ENCODE data around the gene RHBDD1. TPM values are rescaled to one million over a fixed set of nuclear protein-coding genes. Genes with fewer than 3 reads are reported as not detected.

The RHBDD1 gene
- total RNA-seq, 1 donor from 2014 or later: 27.7 TPM

DNA sequence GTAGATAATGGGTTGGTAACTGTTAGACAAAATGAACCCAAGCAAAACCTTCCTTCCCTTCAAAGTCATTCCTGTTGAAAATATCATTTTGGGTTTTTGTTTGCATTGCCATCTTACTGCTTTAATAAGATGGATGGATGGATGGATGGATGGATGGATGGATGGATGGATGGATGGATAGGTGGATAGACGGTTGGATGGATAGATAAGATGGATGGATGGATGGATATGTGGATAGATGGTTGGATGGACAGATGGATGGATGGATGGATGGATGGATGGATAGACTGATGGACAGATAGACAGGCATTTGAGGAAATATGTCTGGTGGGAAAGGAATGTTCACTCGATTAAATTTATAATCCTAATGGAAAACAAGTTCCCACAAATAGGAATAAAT, 194.9 kb downstream of the RHBDD1 start:
- no peak overlapping the region for H3K4me3 Mint-ChIP-seq (ENCODE audit: unreplicated experiment)
- H3K9me3 Mint-ChIP-seq (ENCODE audit: unreplicated experiment): no peaks in the 10 kb centered on the region
- DNase-seq (ENCODE audit: extremely low spot score, unreplicated experiment): no peak
- TF ChIP-seq, protein P1, sequence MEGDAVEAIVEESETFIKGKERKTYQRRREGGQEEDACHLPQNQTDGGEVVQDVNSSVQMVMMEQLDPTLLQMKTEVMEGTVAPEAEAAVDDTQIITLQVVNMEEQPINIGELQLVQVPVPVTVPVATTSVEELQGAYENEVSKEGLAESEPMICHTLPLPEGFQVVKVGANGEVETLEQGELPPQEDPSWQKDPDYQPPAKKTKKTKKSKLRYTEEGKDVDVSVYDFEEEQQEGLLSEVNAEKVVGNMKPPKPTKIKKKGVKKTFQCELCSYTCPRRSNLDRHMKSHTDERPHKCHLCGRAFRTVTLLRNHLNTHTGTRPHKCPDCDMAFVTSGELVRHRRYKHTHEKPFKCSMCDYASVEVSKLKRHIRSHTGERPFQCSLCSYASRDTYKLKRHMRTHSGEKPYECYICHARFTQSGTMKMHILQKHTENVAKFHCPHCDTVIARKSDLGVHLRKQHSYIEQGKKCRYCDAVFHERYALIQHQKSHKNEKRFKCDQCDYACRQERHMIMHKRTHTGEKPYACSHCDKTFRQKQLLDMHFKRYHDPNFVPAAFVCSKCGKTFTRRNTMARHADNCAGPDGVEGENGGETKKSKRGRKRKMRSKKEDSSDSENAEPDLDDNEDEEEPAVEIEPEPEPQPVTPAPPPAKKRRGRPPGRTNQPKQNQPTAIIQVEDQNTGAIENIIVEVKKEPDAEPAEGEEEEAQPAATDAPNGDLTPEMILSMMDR (IDR thresholded peaks at IDR 0.05): no peak
- no peak overlapping the region for H3K27ac Mint-ChIP-seq (ENCODE audit: unreplicated experiment)
- H3K27me3 Mint-ChIP-seq (ENCODE audit: unreplicated experiment): peaks cover 4% of the 10 kb centered on the region
- H3K36me3 Mint-ChIP-seq (ENCODE audit: unreplicated experiment): no peaks in the 10 kb centered on the region
- H3K4me1 Mint-ChIP-seq (ENCODE audit: unreplicated experiment): no peaks in the 10 kb centered on the region

DNA sequence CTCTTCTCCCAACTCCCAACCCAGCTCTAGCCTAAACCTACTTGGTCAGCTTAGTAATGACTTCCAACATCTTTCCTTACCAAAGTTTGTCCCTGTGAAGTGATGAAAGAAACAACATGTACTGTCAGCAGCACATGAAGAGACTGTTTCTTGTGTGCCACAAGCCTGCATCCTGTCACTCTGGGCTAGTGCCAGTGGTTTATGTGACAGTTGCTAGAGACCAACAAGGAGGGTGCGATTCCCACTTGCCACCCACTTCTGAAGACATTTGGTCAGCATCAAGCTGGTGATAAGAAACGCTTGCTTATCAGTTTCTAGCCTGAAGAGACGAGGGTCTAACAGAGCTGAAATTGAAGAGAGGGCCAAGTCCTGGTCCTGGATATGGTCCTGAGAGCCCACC, 195.5 kb downstream of the RHBDD1 start:
- TF ChIP-seq, protein P1 (IDR thresholded peaks at IDR 0.05): no peak
- Mint-ChIP-seq H3K27me3 (ENCODE audit: unreplicated experiment) (peaks cover 4% of the 10 kb centered on the region), H3K27ac (ENCODE audit: unreplicated experiment) (no peak overlapping the region), H3K4me3 (ENCODE audit: unreplicated experiment) (no peak overlapping the region), H3K36me3 (ENCODE audit: unreplicated experiment) (no peaks in the 10 kb centered on the region), H3K9me3 (ENCODE audit: unreplicated experiment) (no peaks in the 10 kb centered on the region), H3K4me1 (ENCODE audit: unreplicated experiment) (no peaks in the 10 kb centered on the region)
- DNase-seq (ENCODE audit: extremely low spot score, unreplicated experiment): no peak

DNA sequence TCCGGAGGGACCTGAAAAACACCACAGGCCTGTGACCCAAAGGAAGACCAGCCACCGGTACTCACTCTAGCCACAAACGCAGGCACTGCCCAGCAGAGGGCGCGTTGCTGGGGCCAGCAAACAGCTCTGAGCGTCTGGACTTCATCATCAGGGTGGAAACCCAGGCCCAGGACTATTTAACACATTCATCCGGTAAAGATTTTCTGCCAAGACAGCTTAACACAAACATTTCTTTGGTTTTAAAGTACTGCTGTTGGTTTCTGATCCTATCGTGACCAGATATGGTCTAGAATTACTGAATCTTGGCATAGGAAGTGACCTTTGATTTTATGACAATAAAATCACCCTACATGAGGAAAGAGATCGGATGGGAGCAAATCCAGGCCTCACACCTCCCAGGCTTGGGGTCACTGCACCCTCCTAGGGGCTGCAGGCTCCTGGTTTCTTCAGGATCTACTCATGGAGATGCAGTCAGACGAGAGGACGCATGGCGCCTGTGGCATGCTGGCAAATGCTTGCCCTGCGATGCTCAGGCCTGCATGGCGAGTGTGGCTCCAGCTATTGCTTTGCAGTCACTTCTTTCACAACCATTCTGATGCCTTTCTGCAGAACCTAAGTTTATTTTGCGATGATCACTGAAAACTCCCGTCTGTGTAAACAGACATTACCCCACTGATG, 197.8 kb downstream of the RHBDD1 start:
- Mint-ChIP-seq H3K4me3 (ENCODE audit: unreplicated experiment) (no peak overlapping the region), H3K36me3 (ENCODE audit: unreplicated experiment) (no peaks in the 10 kb centered on the region), H3K9me3 (ENCODE audit: unreplicated experiment) (no peaks in the 10 kb centered on the region), H3K4me1 (ENCODE audit: unreplicated experiment) (no peaks in the 10 kb centered on the region), H3K27ac (ENCODE audit: unreplicated experiment) (no peak overlapping the region), H3K27me3 (ENCODE audit: unreplicated experiment) (peaks cover 4% of the 10 kb centered on the region)
- TF ChIP-seq, protein P1 (IDR thresholded peaks at IDR 0.05): peak; percentile 59
- DNase-seq (ENCODE audit: extremely low spot score, unreplicated experiment): no peak

DNA sequence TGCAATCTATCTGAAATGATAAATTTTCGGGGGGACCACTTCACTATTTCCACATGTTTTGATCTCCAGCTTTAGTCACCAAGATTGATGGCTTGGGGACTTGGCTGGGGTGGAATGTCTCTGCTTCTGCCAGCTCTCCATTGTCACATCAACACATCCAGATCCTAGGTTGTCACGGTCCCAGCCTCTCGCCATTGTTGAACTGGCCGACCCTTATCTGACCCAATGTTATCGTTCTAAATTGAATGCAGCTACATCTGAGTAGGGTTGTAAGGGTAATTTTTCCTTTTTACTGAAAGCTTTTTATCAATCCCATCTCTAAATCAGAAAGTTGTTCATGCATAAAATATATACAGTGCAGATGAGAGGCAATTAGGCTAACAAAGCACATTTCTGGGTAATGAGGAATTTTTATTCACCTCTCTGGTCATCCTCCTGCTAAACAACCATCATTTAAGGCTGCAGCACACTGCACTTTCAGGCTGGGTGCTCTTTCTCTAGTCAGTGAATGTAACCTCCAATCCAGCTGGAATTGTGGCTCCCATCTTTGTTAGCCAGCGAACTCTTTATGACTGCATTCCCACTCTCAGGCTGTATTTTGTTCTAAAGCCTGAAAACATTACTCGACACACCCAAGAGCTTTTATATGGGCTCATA, 200.0 kb downstream of the RHBDD1 start:
- Mint-ChIP-seq H3K27ac (ENCODE audit: unreplicated experiment) (no peak overlapping the region), H3K27me3 (ENCODE audit: unreplicated experiment) (peaks cover 4% of the 10 kb centered on the region), H3K9me3 (ENCODE audit: unreplicated experiment) (no peaks in the 10 kb centered on the region), H3K4me1 (ENCODE audit: unreplicated experiment) (no peaks in the 10 kb centered on the region), H3K4me3 (ENCODE audit: unreplicated experiment) (no peak overlapping the region), H3K36me3 (ENCODE audit: unreplicated experiment) (no peaks in the 10 kb centered on the region)
- no peak for DNase-seq (ENCODE audit: extremely low spot score, unreplicated experiment)
- TF ChIP-seq, protein P1 (IDR thresholded peaks at IDR 0.05): no peak

DNA sequence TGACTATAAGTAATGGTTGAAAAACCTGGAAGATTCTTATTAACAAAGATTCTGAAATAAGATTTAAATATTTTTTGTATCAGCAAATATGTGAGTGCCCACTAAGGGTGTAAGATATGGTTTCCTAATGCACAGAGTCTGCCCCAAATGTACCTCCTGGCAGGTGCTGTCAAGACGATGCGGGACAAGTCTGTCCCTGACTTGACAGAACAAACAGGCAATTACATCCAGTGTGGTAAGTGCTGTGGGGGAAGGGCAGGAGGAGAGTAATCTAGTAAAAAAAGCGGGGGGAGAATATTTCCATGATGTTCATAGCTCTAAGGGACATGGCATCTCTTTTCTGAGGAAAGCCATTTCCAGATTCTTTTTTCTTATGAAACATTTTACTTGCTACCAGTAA, 200.7 kb downstream of the RHBDD1 start:
- TF ChIP-seq, protein P1 (IDR thresholded peaks at IDR 0.05): no peak
- Mint-ChIP-seq H3K9me3 (ENCODE audit: unreplicated experiment) (no peaks in the 10 kb centered on the region), H3K27me3 (ENCODE audit: unreplicated experiment) (peaks cover 4% of the 10 kb centered on the region), H3K4me1 (ENCODE audit: unreplicated experiment) (no peaks in the 10 kb centered on the region), H3K27ac (ENCODE audit: unreplicated experiment) (no peak overlapping the region), H3K4me3 (ENCODE audit: unreplicated experiment) (no peak overlapping the region), H3K36me3 (ENCODE audit: unreplicated experiment) (no peaks in the 10 kb centered on the region)
- DNase-seq (ENCODE audit: extremely low spot score, unreplicated experiment): no peak

All from osteocyte (in vitro differentiated cells).